ENCODE results near the gene KCNE4.

GRCh38 chr2:223062396-223062795 lies 10.4 kb downstream of the KCNE4 start:
- TF ChIP-seq CTCF (IDR thresholded peaks at IDR 0.05; ENCODE audit: borderline replicate concordance, extremely low read depth, low read length, poor library complexity, severe bottlenecking) (no peak), EZH2 (IDR thresholded peaks at IDR 0.05; ENCODE audit: borderline replicate concordance, low read depth, low read length, severe bottlenecking) (no peak)

Data from DND-41 (cell line).